CD4-positive, alpha-beta memory T cell (primary cell): ENCODE results near the gene GFOD1. TPM values are rescaled to one million over a fixed set of nuclear protein-coding genes. Genes with fewer than 3 reads are reported as not detected.

Experiments used
- CTCF ChIA-PET: fragments of 350-600 bp; sonication (Branson Sonifier 250); formaldehyde crosslinking; loops from one replicate; lab custom pipeline; 2021; ENCODE audit warnings: inconsistent platforms; ENCODE audit not compliant: partially characterized antibody; lab: Charles Lee
- POLR2A ChIA-PET: fragments of 350-600 bp; sonication (Branson Sonifier 250); formaldehyde crosslinking; loops from one replicate; lab custom pipeline; 2021; ENCODE audit not compliant: partially characterized antibody; lab: Charles Lee
- DNase-seq, 5 donors: peaks; one replicate each; pipeline versions ENCODE4 v3.0.0 to v3.0.0-alpha.2; 2020 to 2022; ENCODE audit warnings: mixed read lengths in 1 of 5
- H3K27ac ChIP-seq: one replicate; pipeline ENCODE4 v1.7.0; 2013; ENCODE audit warnings: low read depth, low read length
- H3K27me3 ChIP-seq: 2 replicates; pipeline ENCODE4 v1.7.0; 2013; ENCODE audit warnings: mild to moderate bottlenecking, low read length, moderate library complexity; ENCODE audit not compliant: insufficient read depth
- H3K36me3 ChIP-seq: 2 replicates; pipeline ENCODE4 v1.7.0; 2013; ENCODE audit warnings: mild to moderate bottlenecking, low read length, moderate library complexity; ENCODE audit not compliant: insufficient read depth
- H3K4me1 ChIP-seq: 2 replicates; pipeline ENCODE4 v1.7.0; 2013; ENCODE audit warnings: mild to moderate bottlenecking, low read length, moderate library complexity; ENCODE audit not compliant: insufficient read depth
- H3K4me3 ChIP-seq, 2 donors: one replicate each; pipeline ENCODE4 v1.7.0; 2013; ENCODE audit warnings: low read length in 2 of 2, mild to moderate bottlenecking in 1 of 2
- H3K9me3 ChIP-seq, 2 donors: one replicate each; pipeline ENCODE4 v1.7.0; 2013; ENCODE audit warnings: low read length in 2 of 2, control low read depth in 1 of 2; ENCODE audit not compliant: control insufficient read depth in 1 of 2
- H3K27ac Mint-ChIP-seq, 7 donors: one replicate each; pipeline ENCODE4 v1.8.0; 2020 to 2021; ENCODE audit warnings: mixed read lengths in 7 of 7, mild to moderate bottlenecking in 6 of 7, inconsistent platforms in 3 of 7, moderate library complexity in 3 of 7
- H3K27me3 Mint-ChIP-seq, 2 donors: one replicate each; pipeline ENCODE4 v1.8.0; 2020 to 2021; ENCODE audit warnings: mixed read lengths in 2 of 2
- H3K36me3 Mint-ChIP-seq, 2 donors: one replicate each; pipeline ENCODE4 v1.8.0; 2020 to 2021; ENCODE audit warnings: mixed read lengths in 2 of 2, inconsistent platforms in 1 of 2, mild to moderate bottlenecking in 1 of 2
- H3K4me1 Mint-ChIP-seq, 4 donors: one replicate each; pipeline ENCODE4 v1.8.0; 2020 to 2021; ENCODE audit warnings: mixed read lengths in 4 of 4, mild to moderate bottlenecking in 1 of 4
- H3K4me3 Mint-ChIP-seq, 8 donors: one replicate each; pipeline ENCODE4 v1.8.0; 2020 to 2021; ENCODE audit warnings: mixed read lengths in 8 of 8, mild to moderate bottlenecking in 7 of 8, moderate library complexity in 6 of 8, inconsistent platforms in 3 of 8
- H3K9me3 Mint-ChIP-seq, 8 donors: one replicate each; pipeline ENCODE4 v1.8.0; 2020 to 2021; ENCODE audit warnings: mixed read lengths in 8 of 8, mild to moderate bottlenecking in 5 of 8, inconsistent platforms in 3 of 8, moderate library complexity in 1 of 8
- intact Hi-C: fragments of 100-400 bp; cut with micrococcal nuclease; formaldehyde crosslinking; loops from one replicate; pipeline ENCODE4 v1.15.1; 2023
- polyA plus RNA-seq, 2 donors: library from polyadenylated mRNA; unstranded; fragments of 300-500 nt; fragmentation: Illumina TruSeq; gene quantifications; one replicate each; pipeline ENCODE4 v1.2.3, GENCODE V29; 2021
- total RNA-seq, 2 experiments: library from RNA; stranded (reverse); gene quantifications; one replicate each; pipeline ENCODE4 v1.2.3, GENCODE V29; 2021

Gene GFOD1
- total and polyA plus RNA-seq, 4 experiments from 2014 or later: 0.95 to 1.1 (median 0.97) TPM; not detected in 1

- H3K4me1 Mint-ChIP-seq: peaks cover 31 to 70% (median 42%) of the 10 kb centered on the region in 4 donors
- H3K36me3 ChIP-seq: no peaks in the 10 kb centered on the region
- H3K4me3 Mint-ChIP-seq: peak overlapping the region in 3 of 8 donors; percentile 30 to 87 (median 70)
- H3K4me3 ChIP-seq: no peak overlapping the region
- no peaks in the 10 kb centered on the region for H3K27me3 Mint-ChIP-seq
- intact Hi-C loops: loop anchor here (5.0 to 10.0 kb wide), 2 partner anchors 58 to 75 kb away; partner anchors contain the start of gene GFOD1
- H3K9me3 ChIP-seq: no peaks in the 10 kb centered on the region
- CTCF ChIA-PET: interaction anchor here (1.0 to 1.5 kb wide), 5 partner anchors 10 to 99 kb away, joined by 3 to 7 read pairs (median 3); no protein-coding TSS in a partner anchor
- POLR2A ChIA-PET: interaction anchor here (1.0 to 2.7 kb wide), 2 partner anchors 28 to 145 kb away, joined by 3 to 10 read pairs; partner anchors contain the start of gene SIRT5
- H3K27me3 ChIP-seq: no peaks in the 10 kb centered on the region
- DNase-seq: no peak
- H3K27ac Mint-ChIP-seq: peak overlapping the region in 3 of 7 donors; percentile 61 to 85 (median 67)
- no peak overlapping the region for H3K27ac ChIP-seq
- peaks cover 45% of the 10 kb centered on the region for H3K4me1 ChIP-seq
- no peaks in the 10 kb centered on the region for H3K9me3 Mint-ChIP-seq
- H3K36me3 Mint-ChIP-seq: no peaks in the 10 kb centered on the region
Observed at GRCh38 chr6:13429406-13429753, 58.0 kb downstream of the GFOD1 start.

DNA sequence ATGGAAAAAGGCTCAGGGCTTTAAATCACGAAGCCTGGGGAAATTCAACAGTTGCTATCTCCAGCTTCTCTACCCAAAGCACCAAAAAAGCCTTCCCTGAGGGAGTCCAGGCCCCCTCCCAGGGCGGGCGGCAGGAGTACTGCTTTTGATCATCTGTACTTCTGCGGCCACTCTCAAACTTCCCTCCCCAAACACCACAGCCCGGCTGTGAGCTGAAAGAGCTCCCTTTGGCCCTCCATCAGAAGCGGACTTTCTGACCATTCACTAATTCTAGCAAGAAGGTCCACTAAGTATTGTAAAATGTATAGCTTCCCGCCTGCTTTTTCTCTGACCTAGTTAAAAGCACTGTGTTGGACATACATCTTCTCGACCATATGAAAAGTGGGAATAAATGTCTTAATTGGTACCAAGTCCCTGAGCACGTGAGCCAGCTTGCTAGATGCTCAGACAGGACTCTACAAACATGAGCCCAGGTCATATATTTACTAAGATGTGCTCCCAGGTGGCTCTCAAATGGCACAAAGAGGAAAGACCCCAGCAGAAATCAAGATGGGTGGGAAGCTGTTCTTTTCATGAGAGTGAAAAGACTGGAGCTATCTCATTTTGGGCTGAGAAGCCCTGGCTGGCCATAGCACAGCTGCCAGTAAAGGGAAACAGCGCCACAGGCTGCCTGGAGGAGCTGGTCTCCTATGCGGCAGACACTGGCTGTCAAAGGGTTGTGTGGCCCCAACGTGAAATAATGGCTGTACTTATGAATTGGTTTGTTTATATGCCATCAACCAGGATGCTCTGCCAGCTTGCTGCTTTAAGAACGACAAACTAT lies 58.6 kb downstream of the GFOD1 start:
- H3K27ac Mint-ChIP-seq: peak overlapping the region in 6 of 7 donors; percentile 67 to 90 (median 84)
- no peak for DNase-seq
- no peaks in the 10 kb centered on the region for H3K36me3 Mint-ChIP-seq
- H3K9me3 Mint-ChIP-seq: peaks cover 0 to under 1% (median 0%) of the 10 kb centered on the region in 8 donors
- Histone ChIP-seq H3K27ac (no peak overlapping the region), H3K9me3 (no peaks in the 10 kb centered on the region), H3K36me3 (no peaks in the 10 kb centered on the region), H3K4me3 (peak overlapping the region; percentile 7 to 24), H3K4me1 (peaks cover 45% of the 10 kb centered on the region), H3K27me3 (no peaks in the 10 kb centered on the region)
- no peaks in the 10 kb centered on the region for H3K27me3 Mint-ChIP-seq
- H3K4me1 Mint-ChIP-seq: peaks cover 29 to 64% (median 40%) of the 10 kb centered on the region in 4 donors
- H3K4me3 Mint-ChIP-seq: peak overlapping the region; percentile 73 to 88 (median 82)
- CTCF ChIA-PET: interaction anchor here (1.0 to 1.5 kb wide), 8 partner anchors 9 to 145 kb away, joined by 3 to 7 read pairs (median 3); partner anchors contain the start of gene SIRT5
- intact Hi-C loops: loop anchor here (5.0 to 10.0 kb wide), 2 partner anchors 59 to 74 kb away; partner anchors contain the start of gene GFOD1
- POLR2A ChIA-PET: interaction anchor here (1.0 to 2.7 kb wide), 3 partner anchors 27 to 146 kb away, joined by 3 to 10 read pairs (median 7); partner anchors contain the start of gene SIRT5

GRCh38 chr6:13427801-13428582 lies 59.4 kb downstream of the GFOD1 start:
- peak overlapping the region; percentile 73 to 88 (median 82) for H3K4me3 Mint-ChIP-seq
- H3K9me3 ChIP-seq: no peaks in the 10 kb centered on the region
- H3K4me3 ChIP-seq: peak overlapping the region; percentile 7 to 24
- no peak overlapping the region for H3K27ac ChIP-seq
- no peaks in the 10 kb centered on the region for H3K27me3 Mint-ChIP-seq
- no peaks in the 10 kb centered on the region for H3K27me3 ChIP-seq
- H3K4me1 Mint-ChIP-seq: peaks cover 26 to 57% (median 39%) of the 10 kb centered on the region in 4 donors
- peaks cover 45% of the 10 kb centered on the region for H3K4me1 ChIP-seq
- DNase-seq: peak; percentile 41 to 70 (median 50)
- H3K27ac Mint-ChIP-seq: peak overlapping the region; percentile 54 to 90 (median 85)
- CTCF ChIA-PET: interaction anchor here (1.0 to 1.5 kb wide), 8 partner anchors 9 to 146 kb away, joined by 3 to 7 read pairs (median 3); partner anchors contain the start of gene SIRT5
- no peaks in the 10 kb centered on the region for H3K36me3 Mint-ChIP-seq
- intact Hi-C loops: loop anchor here (5.0 to 10.0 kb wide), 2 partner anchors 59 to 73 kb away; partner anchors contain the start of gene GFOD1
- H3K36me3 ChIP-seq: no peaks in the 10 kb centered on the region
- peaks cover 0 to 2% (median 0%) of the 10 kb centered on the region in 8 donors for H3K9me3 Mint-ChIP-seq
- POLR2A ChIA-PET: interaction anchor here (1.7 to 2.7 kb wide), 2 partner anchors 73 to 147 kb away, joined by 7 to 10 read pairs; partner anchors contain the start of gene SIRT5

DNA sequence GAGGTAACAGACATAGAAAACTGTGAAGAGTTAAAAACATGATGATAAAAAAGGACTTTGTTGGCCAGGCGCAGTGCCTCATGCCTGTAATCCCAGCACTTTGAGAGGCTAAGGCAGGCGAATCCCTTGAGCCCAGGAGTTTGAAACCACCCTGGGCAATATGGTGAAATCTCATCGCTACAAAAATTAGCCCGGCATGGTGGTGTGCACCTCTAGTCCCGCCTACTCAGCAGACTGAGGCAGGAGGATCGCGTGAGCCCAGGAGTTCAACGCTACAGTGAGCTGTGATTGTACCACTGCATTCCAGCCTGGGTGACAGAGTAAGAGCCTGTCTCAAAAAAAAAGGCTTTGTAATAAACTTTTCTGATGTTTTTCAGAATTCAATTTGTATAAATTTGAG lies 60.1 kb downstream of the GFOD1 start:
- H3K36me3 Mint-ChIP-seq: no peaks in the 10 kb centered on the region
- CTCF ChIA-PET: interaction anchor here (1.3 kb wide), 1 partner anchor 9 kb away, joined by 3 read pairs; no protein-coding TSS in a partner anchor
- peaks cover 22 to 50% (median 33%) of the 10 kb centered on the region in 4 donors for H3K4me1 Mint-ChIP-seq
- Histone ChIP-seq H3K27ac (no peak overlapping the region), H3K4me1 (peaks cover 40% of the 10 kb centered on the region), H3K36me3 (no peaks in the 10 kb centered on the region), H3K9me3 (no peaks in the 10 kb centered on the region), H3K27me3 (no peaks in the 10 kb centered on the region), H3K4me3 (no peak overlapping the region)
- POLR2A ChIA-PET: interaction anchor here (1.7 to 2.7 kb wide), 2 partner anchors 72 to 147 kb away, joined by 7 to 10 read pairs; partner anchors contain the start of gene SIRT5
- no peak for DNase-seq
- peak overlapping the region in 3 of 7 donors; percentile 65 to 90 (median 85) for H3K27ac Mint-ChIP-seq
- peak overlapping the region in 7 of 8 donors; percentile 74 to 88 (median 85) for H3K4me3 Mint-ChIP-seq
- intact Hi-C loops: loop anchor here (5.0 to 10.0 kb wide), 2 partner anchors 60 to 73 kb away; partner anchors contain the start of gene GFOD1
- H3K9me3 Mint-ChIP-seq: peaks cover 0 to 2% (median 0%) of the 10 kb centered on the region in 8 donors
- H3K27me3 Mint-ChIP-seq: no peaks in the 10 kb centered on the region

DNA sequence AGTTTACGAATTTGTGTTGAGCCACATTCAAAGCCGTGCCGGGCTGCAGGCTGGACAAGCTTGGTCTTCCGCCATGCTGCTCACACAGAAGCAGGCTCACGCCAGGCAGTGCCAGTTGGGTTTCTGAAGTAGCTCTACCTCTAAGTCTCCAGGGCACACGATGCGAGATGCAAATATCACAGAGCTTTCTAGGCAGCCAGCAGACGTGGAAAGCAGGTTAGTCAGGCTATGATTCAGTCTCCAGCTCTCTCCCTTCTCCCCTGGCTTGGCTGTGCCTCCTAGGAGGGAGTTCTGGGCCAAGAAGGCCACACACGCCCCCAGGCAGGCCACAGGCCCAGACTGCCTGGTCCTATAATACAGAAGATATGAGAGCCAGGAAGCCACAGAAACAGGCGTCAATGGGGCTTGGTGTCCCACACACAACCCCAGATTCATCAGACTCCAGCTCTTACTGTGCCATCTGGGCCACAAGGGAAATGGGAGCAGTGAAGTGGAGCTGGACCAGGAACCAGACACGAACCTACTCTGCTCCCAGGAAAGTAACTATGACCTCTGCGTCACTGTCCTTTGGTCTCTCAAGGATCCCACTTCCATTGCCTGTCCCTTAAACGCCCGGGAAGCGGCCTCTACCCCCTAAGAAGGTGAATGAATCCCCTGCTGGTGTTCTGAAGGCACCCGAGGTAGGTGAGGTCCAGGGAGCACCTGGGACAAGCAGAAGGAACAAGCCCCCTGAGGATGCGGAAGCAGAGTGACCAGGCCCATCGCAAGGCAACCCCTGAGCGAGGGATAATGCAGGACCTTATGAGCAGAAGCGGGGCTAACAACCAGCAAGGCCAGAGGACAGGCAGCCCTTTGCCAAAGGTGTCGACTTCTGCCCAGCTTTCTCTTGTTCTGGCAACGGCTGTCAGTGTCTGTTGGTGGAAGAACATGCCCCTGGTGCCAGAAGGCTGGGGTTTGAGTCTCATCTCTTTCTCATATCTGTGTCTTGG lies 61.2 kb downstream of the GFOD1 start:
- Mint-ChIP-seq H3K36me3 (no peaks in the 10 kb centered on the region), H3K27me3 (no peaks in the 10 kb centered on the region), H3K9me3 (peaks cover 0 to 2% (median 0%) of the 10 kb centered on the region in 8 donors), H3K4me3 (no peak overlapping the region), H3K27ac (peak overlapping the region in 5 of 7 donors; percentile 25 to 68 (median 31)), H3K4me1 (peaks cover 18 to 41% (median 30%) of the 10 kb centered on the region in 4 donors)
- Histone ChIP-seq H3K27me3 (no peaks in the 10 kb centered on the region), H3K27ac (no peak overlapping the region), H3K9me3 (no peaks in the 10 kb centered on the region), H3K4me1 (peaks cover 29% of the 10 kb centered on the region), H3K4me3 (no peak overlapping the region), H3K36me3 (no peaks in the 10 kb centered on the region)
- DNase-seq: no peak
- ChIA-PET POLR2A (no interaction called here), CTCF (interaction anchor here (1.1 to 1.3 kb wide), 2 partner anchors 28 to 96 kb away, joined by 3 to 5 read pairs; no protein-coding TSS in a partner anchor)
- intact Hi-C loops: loop anchor here (5.0 to 10.0 kb wide), 2 partner anchors 61 to 71 kb away; partner anchors contain the start of gene GFOD1
